Tibial nerve (tissue), 4 donors: ENCODE results near the gene CYTH3.

Experiments
- CTCF ChIP-seq, 5 experiments: fragments of 200-600 bp in 3 of 5; fragments of 450-650 bp in 2 of 5; sonication (generic) in 3 of 5; IDR thresholded peaks; one replicate each; pipeline ENCODE4 v1.5.1; 2016 to 2019; ENCODE audit warnings: antibody characterized with exemption in 5 of 5, mild to moderate bottlenecking in 3 of 5, moderate library complexity in 2 of 5
- EP300 ChIP-seq, 2 donors: sonication (generic); formaldehyde crosslinking; IDR thresholded peaks; one replicate each; pipeline ENCODE4 v1.6.1; 2017; ENCODE audit warnings: antibody characterized with exemption in 2 of 2, mild to moderate bottlenecking in 1 of 2
- POLR2A ChIP-seq, 2 donors: fragments of 450-650 bp; IDR thresholded peaks; one replicate each; pipeline ENCODE4 v1.6.1; 2017; ENCODE audit warnings: antibody characterized with exemption in 2 of 2, mild to moderate bottlenecking in 2 of 2, moderate library complexity in 2 of 2

DNA sequence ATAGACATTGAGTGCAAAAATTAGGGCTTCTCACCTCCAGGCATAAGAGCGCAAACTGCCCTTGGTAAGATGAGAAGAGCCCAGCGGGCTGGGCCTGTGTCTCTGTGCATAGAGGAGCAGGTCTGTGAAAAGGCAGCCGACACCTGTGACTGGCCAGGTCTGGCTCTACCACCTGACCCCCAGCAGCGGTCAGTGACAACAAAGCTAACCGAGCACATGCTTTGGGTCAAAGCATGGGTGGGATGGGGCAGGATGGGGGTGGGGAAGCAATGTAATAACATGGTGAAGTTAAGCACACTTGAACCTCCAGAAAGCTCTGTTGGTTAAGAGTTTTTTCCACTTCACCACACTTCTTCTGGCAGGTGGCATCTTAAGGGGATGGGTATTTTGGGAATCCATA, 29.3 kb downstream of the CYTH3 start:
- TF ChIP-seq CTCF (IDR thresholded peaks at IDR 0.05) = no peak
- TF ChIP-seq EP300 (IDR thresholded peaks at IDR 0.05) = no peak
- TF ChIP-seq POLR2A (IDR thresholded peaks at IDR 0.05) = no peak
